Cardiac septum (tissue), 1 donor: Measurements from ENCODE around the gene UBXN6. TPM values are rescaled to one million over a fixed set of nuclear protein-coding genes. Genes with fewer than 3 reads are reported as not detected.

ENCODE experiments used
- DNase-seq: peaks from one replicate; pipeline ENCODE4 v3.0.0-alpha.2; 2020; ENCODE audit warnings: low spot score
- intact Hi-C: fragments of 100-400 bp; cut with DNase I; formaldehyde crosslinking; loops from one replicate; pipeline ENCODE4 v1.14.0; 2022
- long read RNA-seq: library from polyadenylated mRNA; unstranded; transcript quantifications from one replicate; pipeline ENCODE4 v2.0.0, GENCODE V29; 2021
- total RNA-seq: library from RNA; stranded (reverse); fragmentation: NEBNext Ultra II Directional; extraction: Animal tissue kit (Norgen Biotek cat#: 25700); gene quantifications from one replicate; pipeline ENCODE4 v1.2.1, GENCODE V29; 2021
- donor health status: DM: no; HTN: no; CAD: no.

The UBXN6 gene
- total RNA-seq, result 102 TPM
- long read RNA-seq, full-length matches to known transcripts, result 31 of 57 reads
- long read RNA-seq, partial matches to known transcripts, result 21 of 57 reads
- long read RNA-seq, other reads (novel, unspliced or antisense), result 5 of 57 reads

DNA sequence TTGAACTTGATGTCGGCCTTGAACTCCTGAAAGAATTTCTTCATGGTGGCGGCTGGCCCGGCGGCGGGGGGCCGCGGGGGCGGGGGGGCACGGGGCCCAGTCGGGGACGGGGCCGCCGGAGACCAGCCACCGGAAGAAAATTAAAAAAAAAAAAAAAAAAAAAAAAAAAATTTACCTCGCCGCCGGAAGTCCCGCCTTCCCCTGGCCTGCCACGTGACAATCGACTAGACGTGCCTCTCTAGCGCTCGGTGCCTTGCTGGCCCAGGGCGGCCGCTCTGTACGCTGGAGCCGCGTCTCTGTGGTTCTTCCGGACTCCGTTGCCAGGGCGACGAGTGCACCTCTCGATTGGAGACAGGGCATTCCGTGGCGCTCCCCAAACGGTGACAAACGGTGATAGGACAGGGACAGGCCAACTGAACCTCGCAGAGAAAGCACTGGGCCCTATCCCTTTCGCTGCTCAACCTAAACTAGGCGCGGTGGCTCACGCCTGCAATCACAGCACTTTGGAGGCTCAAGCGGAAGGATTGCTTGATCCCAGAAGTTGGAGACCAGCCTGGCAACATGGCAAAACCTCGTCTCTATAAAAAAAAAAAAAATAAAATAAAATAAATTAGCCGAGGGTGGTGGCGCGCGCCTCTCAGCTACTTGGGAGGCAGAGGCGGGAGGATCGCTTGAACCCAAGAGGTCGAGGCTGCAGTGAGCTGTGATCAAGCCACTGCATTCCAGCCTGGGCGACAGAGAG lies at the start of gene UBXN6:
UBXN6 (minus strand) TSS at position 141 of the 742 bp plus-strand sequence; CDS start at position 44, 97 bp downstream.
- peak; percentile 99 for DNase-seq
- intact Hi-C loops, result loop anchor here (5.0 kb wide), 1 partner anchor 56 kb away; the partner anchor contains the start of genes CHAF1A and SH3GL1

DNA sequence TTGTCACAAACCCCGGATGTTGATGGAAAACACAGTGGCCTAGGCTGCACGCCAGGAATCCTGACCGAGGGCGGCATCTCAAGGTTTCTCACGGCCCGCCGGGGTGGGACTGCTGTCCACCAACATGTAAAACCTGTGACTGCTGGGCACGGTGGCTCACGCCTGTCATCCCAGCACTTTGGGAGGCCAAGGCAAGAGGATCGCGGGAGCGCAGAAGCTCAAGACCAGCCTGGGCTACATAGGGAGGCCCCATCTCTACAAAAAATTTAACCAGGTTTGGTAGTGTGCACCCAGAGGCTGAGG lies 49.5 kb upstream of the UBXN6 start:
- intact Hi-C loops, result no loop called here
- no peak for DNase-seq

DNA sequence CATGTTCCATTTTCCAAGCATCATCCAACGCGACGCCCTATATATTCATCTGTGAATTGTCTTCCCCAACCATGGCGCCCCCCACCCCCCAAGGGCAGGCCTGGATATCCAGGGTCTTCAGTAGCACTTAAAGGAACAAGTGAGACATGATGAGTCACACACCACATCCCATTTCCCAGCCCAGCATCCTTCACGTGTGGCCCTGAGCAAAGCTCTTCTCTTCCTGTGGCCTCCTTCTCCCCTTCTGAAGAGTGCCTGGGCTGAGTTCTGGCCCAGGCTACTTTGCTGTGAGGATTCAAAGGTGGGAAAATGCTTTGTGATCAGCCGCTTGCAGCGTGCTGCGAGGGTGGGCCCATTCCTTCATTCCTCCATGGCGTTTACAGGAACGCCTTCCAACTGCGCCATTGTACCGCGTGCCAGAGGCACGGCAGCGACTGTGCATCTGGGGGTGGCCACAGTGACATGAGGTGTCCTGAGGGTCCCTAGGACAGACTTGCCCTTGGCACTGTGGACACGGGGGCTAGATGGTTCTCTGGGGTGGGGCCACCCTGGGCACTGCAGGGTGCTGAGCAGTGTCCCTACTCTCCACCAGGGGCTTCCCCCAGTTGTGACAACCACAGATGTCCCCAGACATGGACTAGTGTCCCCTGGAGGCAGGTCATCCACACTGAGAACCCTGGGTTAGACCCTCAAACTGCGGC lies 49.0 kb upstream of the UBXN6 start:
- no peak for DNase-seq
- intact Hi-C loops, result no loop called here

DNA sequence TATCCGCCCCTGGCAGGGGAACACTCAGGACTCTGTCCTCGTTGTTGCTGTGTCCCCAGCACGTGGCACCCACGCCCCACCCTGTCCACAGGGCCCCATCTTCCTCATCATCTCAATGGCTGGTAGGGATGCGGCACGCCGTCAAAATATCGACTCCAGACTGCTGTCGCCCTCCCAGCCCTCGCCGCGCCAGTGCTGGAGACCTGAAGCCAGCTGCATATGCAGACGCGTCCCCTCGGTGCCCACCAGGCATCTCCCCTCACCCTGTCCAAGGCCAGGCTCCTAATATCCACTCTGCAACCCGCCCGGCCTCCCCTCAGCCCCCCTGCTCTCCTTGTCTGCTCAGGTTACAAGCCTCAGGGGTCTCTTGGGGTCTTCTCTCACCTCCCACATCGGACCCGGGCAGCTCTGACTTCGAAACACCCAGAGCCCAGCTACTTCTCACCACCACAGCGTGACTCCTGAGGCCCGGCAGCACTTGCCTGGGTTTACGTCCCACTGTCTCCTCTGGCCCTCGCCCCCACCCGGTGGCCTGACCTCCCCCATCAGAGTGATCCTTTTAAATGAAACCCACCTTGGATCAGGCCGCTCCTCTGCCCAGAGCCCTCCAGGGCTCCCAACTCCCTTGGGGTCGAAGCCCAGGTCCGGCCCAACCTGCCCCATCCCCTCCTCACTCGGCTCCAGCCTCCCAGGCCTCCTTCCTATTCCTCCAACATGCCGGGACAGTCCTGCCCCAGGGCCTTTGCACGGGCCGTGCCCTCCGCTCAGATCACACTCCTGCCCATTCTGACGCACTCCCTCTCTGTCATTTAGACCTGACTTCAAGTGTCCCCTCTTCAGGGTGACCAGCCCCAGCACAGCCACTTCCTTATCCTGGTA lies 48.2 kb upstream of the UBXN6 start:
- DNase-seq, result no peak

GRCh38 chr19:4504891-4505569 lies 47.4 kb upstream of the UBXN6 start:
- intact Hi-C loops, result no loop called here
- no peak for DNase-seq

More for the DNA sequence above, 48.2 kb upstream of the UBXN6 start:
- intact Hi-C loops, result no loop called here

GRCh38 chr19:4504297-4504701 lies 46.7 kb upstream of the UBXN6 start:
- intact Hi-C loops, result no loop called here
- DNase-seq, result no peak

GRCh38 chr19:4503825-4504170 lies 46.2 kb upstream of the UBXN6 start:
- intact Hi-C loops, result no loop called here
- no peak for DNase-seq

- DNase-seq, result no peak
These were observed 45.7 kb upstream of the UBXN6 start for GRCh38 chr19:4503132-4503824.

GRCh38 chr19:4502282-4503131 lies 44.9 kb upstream of the UBXN6 start:
- no peak for DNase-seq
- intact Hi-C loops, result no loop called here

More at GRCh38 chr19:4503132-4503824, 45.7 kb upstream of the UBXN6 start:
- intact Hi-C loops, result no loop called here

- intact Hi-C loops, result no loop called here
- DNase-seq, result no peak
These were observed 44.1 kb upstream of the UBXN6 start for GRCh38 chr19:4501691-4502090.

GRCh38 chr19:4500841-4501591 lies 43.4 kb upstream of the UBXN6 start:
- DNase-seq, result no peak
- intact Hi-C loops, result no loop called here

GRCh38 chr19:4499855-4500254 lies 42.3 kb upstream of the UBXN6 start:
- DNase-seq, result no peak
- intact Hi-C loops, result no loop called here

DNA sequence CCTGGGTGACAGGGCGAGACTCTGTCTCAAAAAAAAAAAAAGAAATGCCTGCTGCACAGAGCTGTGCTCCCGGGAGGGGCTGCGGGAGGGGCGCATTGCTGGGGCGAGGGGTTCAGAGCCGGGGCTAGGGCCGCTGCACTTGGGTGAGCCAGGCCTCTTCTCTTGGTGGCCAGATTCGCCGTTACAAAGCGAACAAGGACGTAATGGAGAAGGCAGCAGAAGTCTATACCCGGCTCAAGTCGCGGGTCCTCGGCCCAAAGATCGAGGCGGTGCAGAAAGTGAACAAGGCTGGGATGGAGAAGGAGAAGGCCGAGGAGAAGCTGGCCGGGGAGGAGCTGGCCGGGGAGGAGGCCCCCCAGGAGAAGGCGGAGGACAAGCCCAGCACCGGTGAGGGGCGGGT lies 41.7 kb upstream of the UBXN6 start:
- intact Hi-C loops, result no loop called here
- DNase-seq, result no peak

DNA sequence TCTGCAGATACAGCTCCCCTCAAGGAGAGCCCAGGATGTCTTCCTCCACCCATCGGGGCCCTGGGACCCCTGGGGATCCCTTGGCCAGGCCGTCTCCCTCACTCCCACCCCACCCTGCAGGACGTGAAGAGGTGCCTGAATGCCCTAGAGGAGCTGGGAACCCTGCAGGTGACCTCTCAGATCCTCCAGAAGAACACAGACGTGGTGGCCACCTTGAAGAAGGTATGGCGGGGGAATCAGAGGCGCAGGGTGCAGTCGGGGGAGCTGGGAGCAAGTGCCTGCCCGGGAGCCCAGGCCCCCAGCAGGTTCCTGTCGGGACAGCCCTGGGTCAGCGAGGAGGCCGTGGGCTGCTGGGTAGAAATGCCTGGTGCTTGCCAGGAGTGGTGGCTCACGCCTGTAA lies 41.1 kb upstream of the UBXN6 start:
- intact Hi-C loops, result no loop called here
- no peak for DNase-seq

GRCh38 chr19:4497770-4498389 lies 40.3 kb upstream of the UBXN6 start:
- intact Hi-C loops, result no loop called here
- no peak for DNase-seq

- no peak for DNase-seq
These were observed 38.7 kb upstream of the UBXN6 start for GRCh38 chr19:4496304-4496703.

GRCh38 chr19:4495471-4495870 lies 37.9 kb upstream of the UBXN6 start:
- no peak for DNase-seq
- intact Hi-C loops, result no loop called here

More at GRCh38 chr19:4496304-4496703, 38.7 kb upstream of the UBXN6 start:
- intact Hi-C loops, result no loop called here
